ENCODE results near the gene SYTL3. TPM values are rescaled to one million over a fixed set of nuclear protein-coding genes. Genes with fewer than 3 reads are reported as not detected.

Gene SYTL3
- total and polyA plus RNA-seq, 2 of the 8 experiments (the other 6 are each of a cell fraction or from before 2014, with no cell fraction given) = 0.27 to 0.99 TPM

- TF ChIP-seq CHD2 (IDR thresholded peaks at IDR 0.05; ENCODE audit: low read length) = no peak
- TF ChIP-seq RNF2 (IDR thresholded peaks at IDR 0.05; ENCODE audit: borderline replicate concordance, low read depth, low read length, missing control alignments, poor library complexity, severe bottlenecking) = no peak
- TF ChIP-seq SRF (IDR thresholded peaks at IDR 0.05; ENCODE audit: low read depth, low read length) = no peak
- TF ChIP-seq HDAC2 (IDR thresholded peaks at IDR 0.05; ENCODE audit: borderline replicate concordance in 1 of 2, low read depth in 2 of 2, low read length in 2 of 2) = no peak
Observed at GRCh38 chr6:158668707-158669103, 18.9 kb downstream of the SYTL3 start (continued).
